ENCODE results near the gene PRUNE2.

DNA sequence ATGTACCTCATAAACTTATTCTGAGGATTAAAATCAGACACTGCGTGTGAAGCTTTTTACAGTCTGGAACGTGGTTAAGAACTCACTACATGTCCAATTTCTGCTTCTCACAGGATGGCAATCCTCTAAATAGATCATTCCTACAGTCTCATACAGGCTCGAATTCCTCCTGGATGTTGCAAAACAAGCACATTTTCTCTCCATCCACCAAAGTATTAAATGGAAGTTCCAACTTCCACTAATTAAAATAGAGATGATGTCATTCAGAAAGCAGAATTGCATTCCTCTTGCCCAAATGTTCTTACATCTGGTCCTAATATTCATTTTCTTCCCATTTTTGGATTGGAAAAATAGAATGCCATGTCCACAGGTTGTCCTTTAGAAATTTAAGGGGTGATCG, 287.2 kb downstream of the PRUNE2 start:
- TF ChIP-seq YY1 (IDR thresholded peaks at IDR 0.05; ENCODE audit: insufficient read depth, insufficient read length) (no peak), SUZ12 (IDR thresholded peaks at IDR 0.05; ENCODE audit: extremely low read depth, insufficient read depth, insufficient read length) (no peak), ZNF274 (IDR thresholded peaks at IDR 0.05; ENCODE audit: low read depth, low read length) (no peak)

All from NT2/D1 (cell line).